K562 (cell line): ENCODE results near the gene PPCDC. TPM values are rescaled to one million over a fixed set of nuclear protein-coding genes. Genes with fewer than 3 reads are reported as not detected.

Experiments
- ATAC-seq: fragments of 200-7000 bp; cut with Tn5 transposase; 3 replicates; pipeline ENCODE4 v1.9.1; 2020; ENCODE audit warnings: moderate library complexity
- BruUV-seq: library from RNA; stranded (reverse); fragments of 400-500 nt; replicated peaks from 2 replicates; lab custom pipeline; 2021; lab: Mats Ljungman, UMichigan
- CTCF ChIA-PET: fragments of 300-600 bp; formaldehyde crosslinking; extraction: SDS; loops from one replicate; lab custom pipeline; 2021; ENCODE audit warnings: low intra/inter-chr PET ratio; lab: Yijun Ruan, JAX
- POLR2A ChIA-PET: fragments of 300-600, 350-650 bp; sonication (Branson Sonifier 250); formaldehyde crosslinking; extraction: SDS; loops from one replicate; lab custom pipeline; 2021; ENCODE audit warnings: antibody characterized with exemption, inconsistent platforms; lab: Yijun Ruan, JAX
- DNase-seq, 4 experiments: peaks; one replicate each; pipeline versions ENCODE4 v3.0.0 to v3.0.0-alpha.2; 2011 to 2018; ENCODE audit warnings: low spot score in 3 of 4, mixed read lengths in 3 of 4; ENCODE audit errors: extremely low read depth in 1 of 4
- FAIRE-seq: peaks from 2 replicates; lab custom pipeline; 2011; peaks lifted over from hg19 to GRCh38; lab: Jason Lieb, UNC
- H2AFZ ChIP-seq: 2 replicates; pipeline ENCODE4 v1.6.0; 2011; ENCODE audit warnings: low read depth, low read length, control low read depth, inconsistent platforms
- H3K27ac ChIP-seq: fragments of 200-600 bp; 3 replicates; pipeline ENCODE4 v1.8.0; 2011; ENCODE audit warnings: low read depth, mild to moderate bottlenecking, control low read depth, inconsistent platforms, low read length, moderate library complexity, mixed read lengths; ENCODE audit errors: extremely low read depth
- H3K27me3 ChIP-seq, 2 experiments: fragments of 300-600 bp in 1 of 2; 2 replicates in 1 of 2; 3 replicates in 1 of 2; pipeline versions ENCODE4 v1.6.0 to v1.8.0; 2011; ENCODE audit warnings: inconsistent platforms in 2 of 2, low read length in 2 of 2, mild to moderate bottlenecking in 1 of 2, mixed read lengths in 1 of 2, moderate library complexity in 1 of 2; ENCODE audit not compliant: control insufficient read depth in 2 of 2, insufficient read depth in 2 of 2
- H3K36me3 ChIP-seq: fragments of 300-600 bp; 3 replicates; pipeline ENCODE4 v1.8.0; 2011; ENCODE audit warnings: mild to moderate bottlenecking, low read length, inconsistent platforms; ENCODE audit not compliant: control insufficient read depth, insufficient read depth
- H3K4me1 ChIP-seq, 2 experiments: fragments of 200-600 bp in 1 of 2; replicated peaks in 1 of 2; 2 replicates in 1 of 2; 3 replicates in 1 of 2; pipeline versions ENCODE4 v1.5.1 to v1.8.0; 2011; ENCODE audit warnings: inconsistent platforms in 2 of 2, low read length in 2 of 2, mild to moderate bottlenecking in 1 of 2, mixed read lengths in 1 of 2, moderate library complexity in 1 of 2; ENCODE audit not compliant: control insufficient read depth in 2 of 2, insufficient read depth in 2 of 2
- H3K4me2 ChIP-seq: 2 replicates; pipeline ENCODE4 v1.6.1; 2011; ENCODE audit warnings: low read length, control low read depth, inconsistent platforms, mixed read lengths; ENCODE audit not compliant: insufficient read depth
- H3K4me3 ChIP-seq: fragments of 200-600 bp; sonication (generic), shearing (Covaris generic); 2 replicates; pipeline ENCODE4 v1.5.1; 2016; ENCODE audit warnings: control low read depth, inconsistent platforms
- H3K79me2 ChIP-seq: fragments of 200-600 bp; 3 replicates; pipeline ENCODE4 v1.8.0; 2011; ENCODE audit warnings: low read length, inconsistent platforms; ENCODE audit not compliant: control insufficient read depth, insufficient read depth
- H3K9ac ChIP-seq, 2 experiments: 2 replicates each; pipeline versions ENCODE4 v1.6.0 to v1.6.1; 2011; ENCODE audit warnings: low read depth in 2 of 2, low read length in 2 of 2, control low read depth in 1 of 2, inconsistent platforms in 1 of 2, mild to moderate bottlenecking in 1 of 2, mixed read lengths in 1 of 2; ENCODE audit not compliant: insufficient read depth in 1 of 2
- H3K9me1 ChIP-seq: one replicate; pipeline ENCODE4 v1.6.0; 2011; ENCODE audit warnings: inconsistent platforms, mild to moderate bottlenecking, low read length, moderate library complexity; ENCODE audit not compliant: control insufficient read depth, insufficient read depth
- H3K9me3 ChIP-seq: replicated peaks from 2 replicates; pipeline ENCODE4 v1.5.1; 2011; ENCODE audit warnings: low read depth, low read length, inconsistent platforms; ENCODE audit not compliant: control insufficient read depth, insufficient read depth
- H4K20me1 ChIP-seq: replicated peaks from 2 replicates; pipeline ENCODE4 v1.6.1; 2011; ENCODE audit warnings: low read length, inconsistent platforms, mixed read lengths; ENCODE audit not compliant: control insufficient read depth, insufficient read depth
- CBX8 ChIP-seq: fragments of 200-600 bp; sonication (generic); IDR thresholded peaks from 2 replicates; pipeline ENCODE4 v1.6.1; 2012; ENCODE audit warnings: borderline replicate concordance, mixed run types, low read depth, mild to moderate bottlenecking, moderate library complexity, mixed read lengths, low read length, control low read depth, inconsistent platforms; ENCODE audit not compliant: poor library complexity, severe bottlenecking; ENCODE audit errors: extremely low read depth
- DIDO1 ChIP-seq: fragments of 450-650 bp; IDR thresholded peaks from 2 replicates; pipeline ENCODE4 v1.6.1; 2016; ENCODE audit warnings: low read depth, missing biosample characterization, missing genetic modification characterization
- MTA1 ChIP-seq: fragments of 450-650 bp; IDR thresholded peaks from 2 replicates; pipeline ENCODE4 v1.6.1; 2017; ENCODE audit warnings: borderline replicate concordance
- NRF1 ChIP-seq, 2 experiments: fragments of 450-650 bp; IDR thresholded peaks in 1 of 2; conservative IDR thresholded peaks in 1 of 2; 2 replicates each; pipeline ENCODE4 v1.6.1; 2014; ENCODE audit warnings: mild to moderate bottlenecking in 2 of 2
- PHB2 ChIP-seq: fragments of 450-650 bp; IDR thresholded peaks from 2 replicates; pipeline ENCODE4 v1.6.1; 2017; ENCODE audit warnings: low read depth
- SETDB1 ChIP-seq: IDR thresholded peaks from one replicate; pipeline ENCODE4 v1.6.1; 2012; ENCODE audit warnings: low read length, control low read depth, inconsistent platforms
- ZBTB11 ChIP-seq, 3 experiments: fragments of 200-800 bp in 1 of 3; fragments of 250-450 bp in 1 of 3; fragments of 450-650 bp in 1 of 3; sonication (Bioruptor Pico) in 1 of 3; sonication (Bioruptor generic) in 1 of 3; formaldehyde crosslinking in 1 of 3; IDR thresholded peaks; 2 replicates each; pipeline versions ENCODE4 v1.6.1 to v1.8.0; 2016 to 2022; ENCODE audit warnings: mild to moderate bottlenecking in 2 of 3, missing genetic modification characterization in 2 of 3, missing compliant biosample characterization in 1 of 3, moderate library complexity in 1 of 3
- ZNF274 ChIP-seq: IDR thresholded peaks from 2 replicates; pipeline ENCODE4 v1.6.1; 2011; ENCODE audit warnings: low read depth, mild to moderate bottlenecking, low read length, moderate library complexity, borderline replicate concordance
- ZNF644 ChIP-seq: fragments of 200-800 bp; sonication (Bioruptor generic); IDR thresholded peaks from 2 replicates; pipeline ENCODE4 v1.6.1; 2016; ENCODE audit warnings: low read depth, missing genetic modification characterization, missing compliant biosample characterization
- ZNF707 ChIP-seq: fragments of 250-450 bp; sonication (Bioruptor Pico); conservative IDR thresholded peaks from 2 replicates; pipeline ENCODE4 v1.8.0; 2022; ENCODE audit warnings: inconsistent platforms, mild to moderate bottlenecking, moderate library complexity
- ZNF780A ChIP-seq: fragments of 250-450 bp; sonication (Bioruptor Pico); IDR thresholded peaks from 2 replicates; pipeline ENCODE4 v1.5.0; 2021; ENCODE audit warnings: mild to moderate bottlenecking
- WGBS: fragments of 100-300 bp; shearing (Covaris generic); methylation state at CpG from one replicate; pipeline ENCODE4 v1.1.6; 2016; ENCODE audit warnings: low coverage, mixed read lengths; ENCODE audit not compliant: insufficient coverage; ENCODE audit errors: missing lambda C conversion rate; 5-methylcytosine and 5-hydroxymethylcytosine counted together
- in situ Hi-C: fragments of 300-500 bp; cut with MboI; formaldehyde crosslinking; loops from 4 replicates; pipeline ENCODE4 v1.15.0; 2018; ENCODE audit warnings: inconsistent platforms, mixed read lengths
- intact Hi-C: fragments of 100-400 bp; cut with micrococcal nuclease; formaldehyde crosslinking; loops from 2 replicates; pipeline ENCODE4 v1.14.2; 2022
- polyA plus RNA-seq, 8 experiments: library from polyadenylated mRNA; depleted of rRNA in 4 of 8; stranded (reverse) in 5 of 8; unstranded in 3 of 8; fragments of >200 nt; fragmentation: Nextera tagmentation in 2 of 8; fragmentation: Illumina TruSeq in 1 of 8; extraction: Ambion mirVana in 2 of 8; extraction: Trizol in 1 of 8; gene quantifications; 2 replicates each; pipeline versions ENCODE4 v1.2.1 to v1.2.3, GENCODE V29; 2011 to 2014; ENCODE audit warnings: inconsistent platforms in 1 of 8, missing spikeins in 1 of 8
- total RNA-seq, 7 experiments: library from RNA; depleted of rRNA in 6 of 7; stranded (reverse); fragments of >200 nt in 6 of 7; fragmentation: Illumina TruSeq in 2 of 7; extraction: Trizol in 2 of 7; gene quantifications; 2 replicates each; pipeline versions ENCODE4 v1.2.1 to v1.2.3, GENCODE V29; 2011 to 2021; ENCODE audit warnings: low replicate concordance in 1 of 7
- TF ChIP-seq, protein P1 (sequence below): fragments of 450-650 bp; IDR thresholded peaks from 2 replicates; pipeline ENCODE4 v1.6.1; 2018; ENCODE audit warnings: mild to moderate bottlenecking, low read depth; ENCODE audit not compliant: partially characterized antibody
- TF ChIP-seq, protein P2 (sequence below): IDR thresholded peaks from 2 replicates; pipeline ENCODE4 v1.6.1; 2011; ENCODE audit not compliant: insufficient read length; ENCODE audit errors: extremely low read depth

The PPCDC gene
- total and polyA plus RNA-seq, 9 of the 15 experiments (the other 6 are each of a cell fraction or from before 2014, with no cell fraction given), result 10.9 to 53.6 (median 16.7) TPM

DNA sequence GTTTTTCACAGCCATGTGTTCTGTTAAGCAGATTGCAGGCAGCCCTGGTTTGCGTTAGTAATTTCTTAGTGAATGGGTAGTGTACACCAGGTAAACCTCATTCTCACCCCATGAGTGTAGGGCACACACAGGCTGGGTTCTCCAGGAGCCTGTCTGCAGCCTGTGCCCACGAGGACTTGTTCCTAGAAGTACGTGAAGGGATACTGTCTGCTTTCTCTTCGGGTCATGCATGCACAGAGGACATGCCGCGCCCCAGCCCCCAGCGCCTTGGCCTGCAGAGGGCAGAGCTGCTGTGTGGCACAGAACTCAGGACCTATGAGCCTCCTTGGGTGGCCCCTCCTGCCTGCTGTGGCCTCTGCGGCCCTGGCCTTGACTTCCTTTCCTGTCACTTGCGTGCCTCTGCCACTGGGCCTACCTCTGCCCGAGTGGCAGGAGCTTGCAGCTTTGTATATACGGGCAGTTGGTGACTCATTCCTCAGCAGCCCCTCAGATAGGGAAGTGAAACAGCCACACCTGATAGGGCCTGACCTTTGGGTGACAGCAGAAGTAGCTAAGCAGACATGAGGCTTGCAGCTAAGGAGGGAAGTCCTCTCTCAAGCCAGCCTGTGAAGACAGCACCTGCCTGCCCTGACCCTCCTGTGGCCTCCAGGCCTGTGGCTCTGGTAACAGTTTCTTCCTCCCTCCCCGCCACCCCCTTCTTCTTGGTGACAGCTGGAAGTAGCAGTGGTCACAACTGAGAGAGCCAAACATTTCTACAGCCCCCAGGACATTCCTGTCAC, 19.5 kb downstream of the PPCDC start:
- Histone ChIP-seq H2AFZ (peak overlapping the region; percentile 75), H3K4me3 (no peak overlapping the region; the same call in 1 of the 2 replicates), H3K4me1 (peaks cover 53 to 57% of the 10 kb centered on the region in 2 experiments), H4K20me1 (no peaks in the 10 kb centered on the region), H3K9me3 (no peaks in the 10 kb centered on the region), H3K79me2 (peaks cover 2% of the 10 kb centered on the region; the same call in 1 of the 3 replicates), H3K9ac (peak overlapping the region; percentile 73 to 85), H3K9me1 (no peaks in the 10 kb centered on the region), H3K27me3 (no peaks in the 10 kb centered on the region), H3K27ac (peak overlapping the region; percentile 91), H3K4me2 (peak overlapping the region; percentile 71), H3K36me3 (peaks cover 12% of the 10 kb centered on the region; the same call in 1 of the 3 replicates)
- DNase-seq (peak; percentile 68 to 86 (median 72)), ATAC-seq (peak; percentile 66), FAIRE-seq (no peak)
- in situ Hi-C loops, result no loop called here
- intact Hi-C loops, result loop anchor here (1.0 kb wide), 2 partner anchors 23 to 159 kb away; no protein-coding TSS in a partner anchor
- POLR2A ChIA-PET, result interaction anchor here (0.5 to 2.2 kb wide), 18 partner anchors 9 to 264 kb away, joined by 3 to 16 read pairs (median 5); partner anchors contain the start of gene PPCDC
- WGBS, result 34% methylated on average over 10 of the region's 12 CpGs
- CTCF ChIA-PET, result interaction anchor here (2.5 to 2.6 kb wide), 2 partner anchors 159 to 162 kb away, joined by 9 to 19 read pairs; partner anchors contain the start of gene C15orf39
- no TSS peak for BruUV-seq
- TF ChIP-seq ZBTB11 (CRISPR knock-in tag; IDR thresholded peaks at IDR 0.05) (0 out of 6 replicates have a peak, but pooled peaks of 1 of the 3 experiments have one; percentile 7), SETDB1 (no peak), MTA1 (no peak), NRF1 (conservative IDR thresholded peaks at IDR 0.05 in 1 of 2, IDR thresholded peaks at IDR 0.05 in 1 of 2) (peak in 1 of 2 experiments; percentile 21; a peak in 2 of 4 replicates), DIDO1 (tag) (no peak), ZNF707 (CRISPR knock-in tag) (no peak), CBX8 (no peak), ZNF274 (no peak), ZNF780A (CRISPR knock-in tag) (no peak), ZNF644 (tag) (0 out of 2 replicates have a peak, but pooled peaks have one; percentile 52), PHB2 (no peak)
- TF ChIP-seq, protein P1, sequence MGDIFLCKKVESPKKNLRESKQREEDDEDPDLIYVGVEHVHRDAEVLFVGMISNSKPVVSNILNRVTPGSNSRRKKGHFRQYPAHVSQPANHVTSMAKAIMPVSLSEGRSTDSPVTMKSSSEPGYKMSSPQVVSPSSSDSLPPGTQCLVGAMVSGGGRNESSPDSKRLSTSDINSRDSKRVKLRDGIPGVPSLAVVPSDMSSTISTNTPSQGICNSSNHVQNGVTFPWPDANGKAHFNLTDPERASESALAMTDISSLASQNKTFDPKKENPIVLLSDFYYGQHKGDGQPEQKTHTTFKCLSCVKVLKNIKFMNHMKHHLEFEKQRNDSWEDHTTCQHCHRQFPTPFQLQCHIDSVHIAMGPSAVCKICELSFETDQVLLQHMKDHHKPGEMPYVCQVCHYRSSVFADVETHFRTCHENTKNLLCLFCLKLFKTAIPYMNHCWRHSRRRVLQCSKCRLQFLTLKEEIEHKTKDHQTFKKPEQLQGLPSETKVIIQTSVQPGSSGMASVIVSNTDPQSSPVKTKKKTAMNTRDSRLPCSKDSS, result no peak
- TF ChIP-seq, protein P2, sequence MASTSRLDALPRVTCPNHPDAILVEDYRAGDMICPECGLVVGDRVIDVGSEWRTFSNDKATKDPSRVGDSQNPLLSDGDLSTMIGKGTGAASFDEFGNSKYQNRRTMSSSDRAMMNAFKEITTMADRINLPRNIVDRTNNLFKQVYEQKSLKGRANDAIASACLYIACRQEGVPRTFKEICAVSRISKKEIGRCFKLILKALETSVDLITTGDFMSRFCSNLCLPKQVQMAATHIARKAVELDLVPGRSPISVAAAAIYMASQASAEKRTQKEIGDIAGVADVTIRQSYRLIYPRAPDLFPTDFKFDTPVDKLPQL, result no peak
